ENCODE results near the gene FAM171A2. TPM values are rescaled to one million over a fixed set of nuclear protein-coding genes. Genes with fewer than 3 reads are reported as not detected.
A peak's percentile ranks its signal among the peaks of the same experiment; 100 is the strongest.

FAM171A2 gene
- total and polyA plus RNA-seq, 7 donors = 0.66 to 1.7 (median 1.4) TPM; not detected in 2

- 88 to 89% methylated on average over 36 of the region's 36 CpGs for WGBS, 2 donors
- Histone ChIP-seq H3K9me3 (no peaks in the 10 kb centered on the region), H3K4me1 (peaks cover 0 to 7% (median 6%) of the 10 kb centered on the region in 4 donors), H3K27ac (no peak overlapping the region), H3K36me3 (peaks cover 0 to 43% (median 29%) of the 10 kb centered on the region in 4 donors), H3K4me3 (no peak overlapping the region), H3K27me3 (no peaks in the 10 kb centered on the region)
- TF ChIP-seq EP300 (IDR thresholded peaks at IDR 0.05) (no peak), POLR2A (IDR thresholded peaks at IDR 0.05) (no peak), POLR2AphosphoS5 (IDR thresholded peaks at IDR 0.05) (no peak), CTCF (IDR thresholded peaks at IDR 0.05) (no peak)
- no peak for DNase-seq
- intact Hi-C loops (cut with DNase I) = no loop called here
Observed at GRCh38 chr17:44351961-44352827, 11.5 kb downstream of the FAM171A2 start.

GRCh38 chr17:44351464-44351863, 12.2 kb downstream of the FAM171A2 start:
- Histone ChIP-seq H3K4me1 (peaks cover 0 to 7% (median 6%) of the 10 kb centered on the region in 4 donors), H3K36me3 (peaks cover 0 to 43% (median 29%) of the 10 kb centered on the region in 4 donors), H3K27me3 (no peaks in the 10 kb centered on the region), H3K27ac (no peak overlapping the region), H3K4me3 (no peak overlapping the region), H3K9me3 (no peaks in the 10 kb centered on the region)
- no peak for DNase-seq
- TF ChIP-seq POLR2AphosphoS5 (IDR thresholded peaks at IDR 0.05) (no peak), CTCF (IDR thresholded peaks at IDR 0.05) (no peak), POLR2A (IDR thresholded peaks at IDR 0.05) (no peak), EP300 (IDR thresholded peaks at IDR 0.05) (no peak)
- intact Hi-C loops (cut with DNase I) = no loop called here
- WGBS, 2 donors = 91 to 93% methylated on average over 8 of the region's 8 CpGs

GRCh38 chr17:44350733-44351226, 12.9 kb downstream of the FAM171A2 start:
- Histone ChIP-seq H3K27ac (no peak overlapping the region), H3K27me3 (no peaks in the 10 kb centered on the region), H3K4me3 (no peak overlapping the region), H3K36me3 (peaks cover 0 to 43% (median 29%) of the 10 kb centered on the region in 4 donors), H3K4me1 (peaks cover 0 to 14% (median 12%) of the 10 kb centered on the region in 4 donors), H3K9me3 (no peaks in the 10 kb centered on the region)
- WGBS, 2 donors = 62 to 69% methylated on average over 6 of the region's 6 CpGs
- TF ChIP-seq POLR2A (IDR thresholded peaks at IDR 0.05) (no peak), CTCF (IDR thresholded peaks at IDR 0.05) (peak; percentile 31 to 77 (median 46))
- DNase-seq = no peak
- intact Hi-C loops (cut with DNase I) = no loop called here

DNA sequence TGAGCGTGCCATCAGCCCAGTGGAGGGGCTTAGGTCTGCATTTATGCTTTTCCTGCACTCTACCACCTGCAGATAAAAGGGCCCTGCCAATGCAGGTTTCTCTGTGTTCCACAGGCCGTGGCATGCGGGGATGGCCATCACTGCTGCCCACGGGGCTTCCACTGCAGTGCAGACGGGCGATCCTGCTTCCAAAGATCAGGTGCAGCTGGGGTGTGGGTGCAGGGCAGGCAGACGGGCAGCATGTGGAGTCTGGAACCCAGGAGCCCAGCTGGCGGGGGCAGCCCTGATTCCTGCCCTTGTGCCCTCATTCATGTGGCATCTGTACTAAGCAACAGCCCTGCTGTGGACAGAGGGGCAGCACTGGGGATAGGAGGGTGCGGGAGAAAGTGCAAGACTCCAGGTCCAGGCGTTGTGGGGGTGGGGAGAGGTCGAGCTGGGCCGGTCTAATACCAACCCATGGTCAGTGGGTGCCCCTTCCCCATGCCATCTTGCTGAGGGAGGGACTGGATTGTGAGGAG, 14.0 kb downstream of the FAM171A2 start:
- TF ChIP-seq CTCF (IDR thresholded peaks at IDR 0.05) (no peak), POLR2AphosphoS5 (IDR thresholded peaks at IDR 0.05) (no peak), POLR2A (IDR thresholded peaks at IDR 0.05) (no peak), EP300 (IDR thresholded peaks at IDR 0.05) (no peak)

More for the DNA sequence above, 14.0 kb downstream of the FAM171A2 start:
- Histone ChIP-seq H3K27ac (no peak overlapping the region), H3K27me3 (no peaks in the 10 kb centered on the region), H3K9me3 (no peaks in the 10 kb centered on the region), H3K4me1 (peaks cover 0 to 18% (median 16%) of the 10 kb centered on the region in 4 donors), H3K4me3 (no peak overlapping the region), H3K36me3 (peaks cover 0 to 43% (median 29%) of the 10 kb centered on the region in 4 donors)
- no peak for DNase-seq
- intact Hi-C loops (cut with DNase I) = loop anchor here (5.0 kb wide), 2 partner anchors 42 to 137 kb away; partner anchors contain the start of gene RUNDC3A
- 91% methylated on average over 12 of the region's 12 CpGs for WGBS, 2 donors
